Glutamatergic neuron (in vitro differentiated cells): ENCODE data around the gene TARS3. TPM values are rescaled to one million over a fixed set of nuclear protein-coding genes. Genes with fewer than 3 reads are reported as not detected.

Experiments
- DNase-seq: peaks from one replicate; pipeline ENCODE4 v3.0.0; 2022
- H3K27ac Mint-ChIP-seq: one replicate; pipeline ENCODE4 v1.8.0; 2020; ENCODE audit warnings: mild to moderate bottlenecking, mixed read lengths, inconsistent platforms; ENCODE audit not compliant: unreplicated experiment
- H3K27me3 Mint-ChIP-seq: one replicate; pipeline ENCODE4 v1.8.0; 2020; ENCODE audit warnings: mild to moderate bottlenecking, moderate library complexity, mixed read lengths, inconsistent platforms; ENCODE audit not compliant: unreplicated experiment
- H3K36me3 Mint-ChIP-seq: one replicate; pipeline ENCODE4 v1.8.0; 2020; ENCODE audit warnings: mild to moderate bottlenecking, mixed read lengths, inconsistent platforms; ENCODE audit not compliant: unreplicated experiment
- H3K4me1 Mint-ChIP-seq: one replicate; pipeline ENCODE4 v1.8.0; 2020; ENCODE audit warnings: mild to moderate bottlenecking, low read depth, mixed read lengths, inconsistent platforms; ENCODE audit not compliant: unreplicated experiment
- H3K4me3 Mint-ChIP-seq: one replicate; pipeline ENCODE4 v1.8.0; 2020; ENCODE audit warnings: mild to moderate bottlenecking, mixed read lengths, inconsistent platforms; ENCODE audit not compliant: unreplicated experiment
- H3K9me3 Mint-ChIP-seq: one replicate; pipeline ENCODE4 v1.8.0; 2020; ENCODE audit warnings: mild to moderate bottlenecking, moderate library complexity, mixed read lengths, inconsistent platforms; ENCODE audit not compliant: unreplicated experiment
- CTCF ChIP-seq: fragments of 200-600 bp; sonication (generic); IDR thresholded peaks from one replicate; pipeline ENCODE4 v1.5.0; 2021; ENCODE audit not compliant: partially characterized antibody, unreplicated experiment
- total RNA-seq: library from RNA; stranded (reverse); fragmentation: NEBNext Ultra II Directional; extraction: Animal tissue kit (Norgen Biotek cat#: 25700); gene quantifications from one replicate; pipeline ENCODE4 v1.2.1, GENCODE V29; 2021; ENCODE audit not compliant: unreplicated experiment

TARS3 gene
- total RNA-seq, 1 donor from 2014 or later: 40.1 TPM

- no peak for TF ChIP-seq CTCF
- Mint-ChIP-seq H3K27me3 (no peaks in the 10 kb centered on the region), H3K4me1 (peaks cover 2% of the 10 kb centered on the region), H3K27ac (no peak overlapping the region), H3K9me3 (peaks cover 6% of the 10 kb centered on the region), H3K36me3 (peaks cover 40% of the 10 kb centered on the region), H3K4me3 (no peak overlapping the region)
- DNase-seq: no peak
Measured at GRCh38 chr15:101625980-101626379, 98.3 kb downstream of the TARS3 start.

GRCh38 chr15:101625184-101625583 lies 99.1 kb downstream of the TARS3 start:
- H3K36me3 Mint-ChIP-seq: peaks cover 40% of the 10 kb centered on the region
- H3K4me3 Mint-ChIP-seq: no peak overlapping the region
- peaks cover 6% of the 10 kb centered on the region for H3K9me3 Mint-ChIP-seq
- no peak overlapping the region for H3K27ac Mint-ChIP-seq
- no peak for DNase-seq
- no peak for TF ChIP-seq CTCF
- peaks cover 7% of the 10 kb centered on the region for H3K4me1 Mint-ChIP-seq
- no peaks in the 10 kb centered on the region for H3K27me3 Mint-ChIP-seq

- no peak overlapping the region for H3K27ac Mint-ChIP-seq
Measured at GRCh38 chr15:101623367-101624304, 100.6 kb downstream of the TARS3 start.

GRCh38 chr15:101621961-101622360 lies 102.3 kb downstream of the TARS3 start:
- Mint-ChIP-seq H3K27ac (no peak overlapping the region), H3K9me3 (peaks cover 11% of the 10 kb centered on the region), H3K4me1 (peaks cover 26% of the 10 kb centered on the region), H3K36me3 (peaks cover 40% of the 10 kb centered on the region), H3K4me3 (no peak overlapping the region), H3K27me3 (peaks cover 8% of the 10 kb centered on the region)
- TF ChIP-seq CTCF: no peak
- no peak for DNase-seq

More at GRCh38 chr15:101623367-101624304, 100.6 kb downstream of the TARS3 start:
- H3K36me3 Mint-ChIP-seq: peaks cover 40% of the 10 kb centered on the region
- H3K4me3 Mint-ChIP-seq: no peak overlapping the region
- peaks cover 17% of the 10 kb centered on the region for H3K4me1 Mint-ChIP-seq
- H3K9me3 Mint-ChIP-seq: peaks cover 6% of the 10 kb centered on the region
- TF ChIP-seq CTCF: no peak
- no peak for DNase-seq
- peaks cover 3% of the 10 kb centered on the region for H3K27me3 Mint-ChIP-seq

GRCh38 chr15:101620671-101621070 lies 103.6 kb downstream of the TARS3 start:
- H3K4me1 Mint-ChIP-seq: peaks cover 39% of the 10 kb centered on the region
- H3K4me3 Mint-ChIP-seq: no peak overlapping the region
- H3K36me3 Mint-ChIP-seq: peaks cover 32% of the 10 kb centered on the region
- H3K27me3 Mint-ChIP-seq: peaks cover 9% of the 10 kb centered on the region
- no peak for DNase-seq
- TF ChIP-seq CTCF: no peak
- H3K27ac Mint-ChIP-seq: peak overlapping the region; percentile 87
- H3K9me3 Mint-ChIP-seq: peaks cover 11% of the 10 kb centered on the region
